ENCODE data around the gene PTPRD.

Gene PTPRD

GRCh38 chr9:8852301-8852864, 1760.4 kb downstream of the PTPRD start:
- no peak for DNase-seq

- DNase-seq, result no peak
Observed at GRCh38 chr9:8850914-8851313, 1761.9 kb downstream of the PTPRD start.

DNA sequence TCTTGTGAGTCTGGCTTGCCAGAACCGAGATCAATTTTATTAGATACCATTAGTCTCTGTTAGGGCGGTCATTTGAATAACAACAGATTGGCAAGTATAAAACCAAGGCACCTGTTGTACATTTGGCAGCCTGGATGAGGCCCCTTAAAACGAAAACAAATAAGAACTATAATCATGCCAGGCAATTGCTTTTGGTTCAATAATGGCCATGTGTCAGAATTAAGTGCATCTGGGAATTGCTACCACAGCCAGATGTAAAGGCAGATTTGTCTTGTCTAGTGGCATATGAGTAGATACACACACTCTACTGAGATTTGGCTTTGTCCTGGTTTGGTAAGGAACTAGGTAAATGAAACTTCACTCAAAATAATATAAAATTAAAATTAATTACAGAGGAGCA, 1767.0 kb downstream of the PTPRD start:
- no peak for DNase-seq

DNA sequence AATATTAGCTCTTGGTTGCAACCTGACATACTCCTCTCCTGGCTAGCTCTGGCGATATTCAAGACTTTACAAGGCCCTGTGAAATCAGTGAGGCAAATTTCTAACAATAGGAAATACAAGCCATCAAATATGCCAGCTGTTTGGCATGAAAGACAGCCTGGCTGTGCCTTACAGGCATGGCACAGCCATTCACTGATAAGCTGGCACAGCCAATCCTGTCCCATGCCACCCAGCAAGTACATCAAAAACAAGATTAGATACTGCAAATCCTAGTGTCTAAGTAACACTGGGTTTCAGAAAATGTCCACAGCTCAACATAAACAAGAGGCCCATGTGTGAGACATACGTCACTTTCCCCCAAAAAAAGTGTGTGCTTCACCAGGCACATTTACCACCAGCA, 1767.4 kb downstream of the PTPRD start:
- DNase-seq, result peak; percentile 15 to 43

DNA sequence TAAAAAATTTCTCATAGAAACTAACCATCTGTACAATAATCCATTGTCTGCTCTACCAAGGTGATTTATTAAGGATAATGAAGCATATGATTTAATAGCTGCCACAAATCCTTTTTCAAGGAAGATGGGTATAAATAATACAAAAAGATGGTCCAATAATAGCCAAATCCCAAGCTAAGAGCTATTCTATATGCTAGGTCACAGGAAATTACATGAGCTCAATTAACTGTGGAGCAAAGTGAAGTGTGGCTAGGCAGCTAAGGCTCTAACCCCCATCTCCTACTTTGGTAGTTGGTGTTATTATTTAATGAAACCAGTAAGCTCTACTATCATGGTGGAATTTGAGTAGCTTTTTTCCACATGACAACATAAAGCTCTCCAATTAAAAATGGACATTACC, 1768.3 kb downstream of the PTPRD start:
- no peak for DNase-seq

GRCh38 chr9:8842402-8843193, 1770.2 kb downstream of the PTPRD start:
- DNase-seq, result no peak

DNA sequence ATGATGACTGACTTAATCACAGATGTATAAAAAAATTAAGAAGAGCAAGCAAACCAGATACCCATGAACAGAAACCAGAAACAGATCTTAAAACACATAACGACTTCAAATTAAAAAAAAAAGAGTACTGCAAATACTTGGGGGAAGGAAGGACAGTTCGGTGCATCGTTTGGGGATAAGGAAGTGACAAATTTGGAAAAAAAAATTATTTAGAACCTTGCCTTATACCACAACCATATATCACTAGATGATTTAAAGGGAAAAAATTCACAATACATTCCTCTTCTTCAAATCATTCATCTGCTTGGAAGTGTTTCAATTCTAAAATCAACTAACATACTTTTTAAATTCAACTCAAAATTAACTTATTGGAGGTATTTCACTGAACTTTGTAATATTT, 1774.7 kb downstream of the PTPRD start:
- DNase-seq, result no peak

DNA sequence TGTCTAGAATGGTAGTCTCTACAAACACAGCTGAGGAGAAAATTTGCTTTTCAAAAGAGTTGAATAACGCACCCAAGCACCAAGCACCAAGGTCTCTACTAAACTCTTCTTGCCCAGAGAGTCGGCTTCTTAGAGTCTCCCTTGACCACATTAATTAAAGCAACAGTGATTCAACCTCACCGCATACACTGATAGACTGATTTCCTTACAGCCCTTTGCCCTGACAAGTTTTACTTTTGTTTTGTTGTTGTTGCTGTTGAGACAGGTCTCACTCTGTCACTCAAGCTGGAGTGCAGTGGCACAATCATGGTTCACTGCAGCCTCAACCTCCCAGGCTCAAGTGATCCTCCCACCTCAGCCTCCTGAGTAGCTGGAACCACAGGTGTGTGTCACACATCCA, 1777.5 kb downstream of the PTPRD start:
- no peak for DNase-seq

- no peak for DNase-seq
Observed at GRCh38 chr9:8832955-8833354, 1779.8 kb downstream of the PTPRD start.

DNA sequence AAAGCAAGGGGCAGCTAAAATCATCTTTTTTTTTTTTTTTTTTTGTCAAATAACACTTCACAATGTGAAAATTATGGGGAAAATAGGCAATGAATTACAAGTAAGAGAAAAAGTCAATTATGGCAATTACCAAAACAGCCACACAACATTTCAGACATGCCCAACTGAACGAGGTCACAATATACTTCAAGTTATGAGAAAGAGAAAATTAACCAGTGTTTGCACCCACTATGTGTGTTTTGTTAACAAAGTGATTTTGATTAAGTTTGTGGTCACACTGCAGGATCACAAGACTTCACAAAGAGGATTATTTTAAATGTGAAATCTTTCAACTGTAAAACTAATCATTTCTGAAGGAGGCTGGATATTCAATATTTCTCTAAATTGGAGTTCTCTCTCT, 1780.4 kb downstream of the PTPRD start:
- DNase-seq, result no peak

DNA sequence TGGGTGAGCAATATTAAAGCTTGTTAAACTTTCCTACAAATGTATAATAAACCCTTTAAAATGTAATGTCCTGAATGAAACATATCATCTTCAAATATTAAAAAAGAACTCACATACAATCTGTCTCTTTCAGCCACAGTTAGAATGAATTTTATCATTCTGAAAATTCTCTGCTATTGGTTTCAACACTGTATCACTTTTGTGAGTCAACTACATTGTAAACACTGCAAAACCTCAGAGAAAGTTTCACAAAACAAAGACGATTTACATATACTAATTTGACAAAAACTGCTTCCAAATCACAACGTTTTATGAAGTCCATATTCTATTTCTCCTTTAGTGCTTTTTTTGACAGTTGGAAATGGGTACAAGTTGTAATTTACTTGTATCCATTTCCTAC, 1781.2 kb downstream of the PTPRD start:
- DNase-seq, result no peak

DNA sequence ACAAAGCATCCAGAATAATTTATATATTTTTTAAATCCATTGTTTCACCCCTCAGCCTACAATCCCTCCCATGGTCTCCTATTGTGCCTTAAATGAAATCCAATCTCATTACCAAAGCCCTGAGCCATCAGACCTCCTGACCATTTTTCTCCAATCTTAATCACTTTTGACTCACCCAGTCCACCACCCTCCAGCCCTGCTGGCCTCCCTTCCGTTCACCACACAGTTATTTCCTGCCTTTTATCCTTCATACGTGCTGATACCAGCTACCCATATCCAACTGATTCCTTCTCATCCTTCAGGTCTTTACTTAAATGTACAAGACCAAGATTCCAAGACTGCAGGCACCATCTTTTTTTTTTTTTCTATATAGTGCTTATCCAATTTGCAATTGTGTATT, 1786.5 kb downstream of the PTPRD start:
- DNase-seq, result no peak

DNA sequence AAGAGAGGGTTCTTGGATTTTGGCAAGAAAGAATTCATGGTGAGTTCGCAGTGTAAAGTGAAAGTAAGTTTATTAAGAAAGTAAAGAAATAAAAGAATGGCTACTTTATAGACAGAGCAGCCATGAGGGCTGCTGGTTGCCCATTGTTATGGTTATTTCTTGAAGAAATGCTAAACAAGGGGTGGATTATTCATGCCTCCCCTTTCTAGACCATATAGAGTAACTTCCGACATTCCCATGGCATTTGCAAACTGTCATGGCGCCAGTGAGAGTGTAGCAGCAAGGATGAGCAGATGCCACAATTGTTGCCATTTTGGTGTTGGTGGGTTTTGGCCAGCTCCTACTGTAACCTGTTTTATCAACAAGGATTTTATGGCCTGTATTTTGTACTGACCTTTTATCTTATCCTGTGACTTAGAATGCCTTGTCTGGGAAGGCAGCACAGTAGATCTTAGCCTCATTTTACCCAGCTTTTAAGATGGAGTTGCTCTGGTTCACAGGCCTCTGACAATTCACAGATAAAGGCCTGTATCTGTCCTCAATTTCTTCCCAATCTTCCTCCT, 1787.1 kb downstream of the PTPRD start:
- DNase-seq, result no peak

DNA sequence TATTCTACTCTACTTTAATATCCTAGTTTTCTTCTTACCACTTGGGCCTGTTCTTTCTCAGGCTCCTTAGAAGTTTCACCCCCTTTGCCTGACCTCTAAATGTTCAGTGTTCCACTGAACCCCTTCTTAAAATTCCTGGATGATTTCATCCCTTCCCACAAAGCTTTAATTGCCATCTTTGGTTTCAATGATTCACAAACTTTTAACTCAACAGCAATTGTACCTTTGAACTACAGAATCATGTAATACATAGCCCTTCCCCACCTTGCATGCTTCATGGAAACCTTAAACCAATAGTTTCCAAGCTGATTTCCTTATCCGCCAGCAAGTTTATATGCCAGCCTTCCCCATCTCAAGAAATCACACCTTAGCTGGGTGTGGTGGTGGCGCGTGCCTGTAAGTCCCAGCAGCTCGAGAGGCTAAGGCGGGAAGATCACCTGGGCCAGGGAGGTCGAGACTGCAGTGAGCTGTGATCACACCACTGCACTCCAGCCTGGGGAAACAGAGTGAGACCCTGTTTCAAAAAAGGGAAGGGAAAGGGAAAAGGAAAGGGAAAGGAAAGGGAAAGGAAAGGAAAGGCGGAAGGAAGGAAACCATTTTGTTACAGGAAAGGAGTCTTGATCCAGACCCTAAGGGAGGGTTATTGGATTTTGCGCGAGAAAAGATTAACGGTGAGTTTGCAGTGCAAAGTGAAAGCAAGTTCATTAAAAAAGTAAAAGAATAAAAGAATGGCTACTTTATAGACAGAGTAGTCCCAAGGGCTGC, 1789.5 kb downstream of the PTPRD start:
- no peak for DNase-seq

- no peak for DNase-seq
Observed at GRCh38 chr9:8822667-8823025, 1790.2 kb downstream of the PTPRD start.

DNA sequence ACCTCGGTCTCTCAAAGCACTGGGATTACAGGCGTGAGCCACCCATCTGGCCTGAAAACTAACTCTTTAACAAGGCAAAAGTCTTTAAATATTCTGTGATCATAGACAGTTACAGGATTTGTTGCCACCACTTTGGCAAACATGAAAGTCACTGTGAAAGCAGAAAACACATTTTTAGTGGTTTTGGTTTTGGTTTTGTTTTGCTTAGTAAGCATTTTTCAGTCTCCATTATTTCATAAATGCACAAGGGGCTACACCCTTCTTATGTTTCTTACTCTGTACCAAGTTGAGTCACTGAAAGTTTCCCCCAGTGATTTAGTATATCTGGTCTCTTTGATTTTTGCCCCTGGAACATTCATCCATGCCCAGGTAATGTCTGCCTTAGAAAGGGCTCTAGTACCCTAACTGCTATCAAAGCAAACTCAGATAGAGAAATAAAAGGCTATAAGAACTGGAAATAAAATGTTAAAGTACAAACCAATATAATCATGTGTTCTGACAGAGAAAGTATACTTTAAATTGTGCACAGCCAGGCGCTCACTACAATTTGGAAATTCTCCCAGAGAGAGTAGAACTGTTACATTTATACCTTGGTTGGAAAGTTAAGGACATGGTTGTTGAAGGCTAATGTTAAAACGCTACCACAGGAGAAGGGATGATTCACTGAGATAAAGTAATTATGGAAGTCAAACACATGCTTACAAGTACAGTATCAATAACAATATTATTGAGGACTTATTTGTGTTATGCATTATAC, 1790.7 kb downstream of the PTPRD start:
- DNase-seq, result no peak

GRCh38 chr9:8817335-8817734, 1795.5 kb downstream of the PTPRD start:
- no peak for DNase-seq

- peak; percentile 3 to 14 for DNase-seq
Observed at GRCh38 chr9:8816361-8816760, 1796.4 kb downstream of the PTPRD start.

DNA sequence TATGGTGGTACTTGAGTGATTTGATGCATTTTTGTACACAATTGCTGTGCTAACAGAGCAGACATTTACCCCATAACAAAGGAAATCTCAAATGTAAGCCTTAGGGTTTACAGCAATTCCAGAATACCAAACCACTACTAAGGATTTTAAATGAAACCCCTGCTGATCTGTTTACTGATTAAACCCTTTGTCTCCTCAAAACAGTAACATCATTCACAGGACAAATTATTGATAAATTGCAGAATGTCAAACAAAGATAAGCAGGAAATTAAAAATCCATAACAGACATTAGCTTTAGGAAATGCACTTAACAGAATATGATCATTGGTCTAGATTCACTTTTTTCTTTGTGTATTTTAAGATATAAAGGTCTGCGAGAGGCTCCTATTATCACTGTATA, 1796.9 kb downstream of the PTPRD start:
- no peak for DNase-seq

DNA sequence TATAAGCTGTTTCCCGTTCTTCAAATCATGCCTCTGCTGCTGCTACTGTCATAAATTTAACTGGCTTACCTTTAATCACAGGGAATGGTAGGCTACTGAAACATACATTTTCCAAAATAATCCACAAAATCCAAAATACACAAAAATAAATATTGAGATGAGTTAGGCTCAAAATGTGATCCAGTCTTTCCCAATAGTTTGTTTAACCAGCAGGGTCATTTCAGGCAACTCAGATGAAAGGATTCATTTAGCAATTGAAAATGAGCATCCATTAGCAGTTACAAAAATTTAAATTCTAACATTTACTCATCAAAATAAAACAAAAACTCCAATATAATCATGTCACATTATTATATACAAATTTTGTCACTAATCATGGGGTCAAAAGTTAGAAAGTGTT, 1797.6 kb downstream of the PTPRD start:
- no peak for DNase-seq

- DNase-seq, result no peak
Observed at GRCh38 chr9:8812888-8813287, 1799.9 kb downstream of the PTPRD start.

DNA sequence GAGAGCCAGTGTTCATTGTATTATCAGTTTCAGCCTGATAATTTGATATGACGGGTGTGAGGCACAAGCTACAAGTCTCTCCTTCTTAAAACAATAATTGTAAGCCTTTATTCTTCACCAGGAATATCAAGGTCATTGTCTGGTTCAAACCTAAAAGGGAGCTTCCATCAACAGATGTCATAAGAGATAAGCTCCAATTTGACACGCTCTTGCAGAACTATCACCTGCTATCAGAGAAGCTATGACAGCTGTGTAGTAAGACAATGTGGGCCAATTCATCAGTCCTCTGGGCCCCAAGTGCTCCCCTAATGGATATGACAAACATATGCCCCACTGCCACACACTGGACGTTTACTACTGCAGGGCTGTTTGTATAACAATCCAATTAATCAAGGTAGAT, 1803.1 kb downstream of the PTPRD start:
- DNase-seq, result no peak

GRCh38 chr9:8806150-8806549, 1806.7 kb downstream of the PTPRD start:
- no peak for DNase-seq
